ENCODE data around the gene PTGDS.

The PTGDS gene

DNA sequence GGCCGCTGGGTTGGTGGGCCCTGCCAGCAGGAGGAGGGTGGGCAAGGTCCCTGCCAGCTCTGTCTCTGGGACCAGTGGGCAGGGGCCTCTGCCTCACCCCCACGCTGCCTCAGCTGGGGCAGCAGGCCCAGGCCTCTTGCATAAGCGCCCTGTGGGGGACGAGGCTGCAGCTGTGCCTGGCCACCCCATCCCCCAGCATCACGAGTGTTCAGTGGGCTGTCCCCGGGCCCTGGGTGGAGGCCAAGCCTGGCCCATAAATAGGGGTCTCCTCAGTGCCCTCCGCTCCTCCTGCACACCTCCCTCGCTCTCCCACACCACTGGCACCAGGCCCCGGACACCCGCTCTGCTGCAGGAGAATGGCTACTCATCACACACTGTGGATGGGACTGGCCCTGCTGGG, at the start of gene PTGDS:
TSS of gene PTGDS (plus strand) at position 282 of the 400 bp plus-strand sequence. CDS start at position 357, 75 bp downstream.
- no peak for DNase-seq (ENCODE audit: low read depth)

DNA sequence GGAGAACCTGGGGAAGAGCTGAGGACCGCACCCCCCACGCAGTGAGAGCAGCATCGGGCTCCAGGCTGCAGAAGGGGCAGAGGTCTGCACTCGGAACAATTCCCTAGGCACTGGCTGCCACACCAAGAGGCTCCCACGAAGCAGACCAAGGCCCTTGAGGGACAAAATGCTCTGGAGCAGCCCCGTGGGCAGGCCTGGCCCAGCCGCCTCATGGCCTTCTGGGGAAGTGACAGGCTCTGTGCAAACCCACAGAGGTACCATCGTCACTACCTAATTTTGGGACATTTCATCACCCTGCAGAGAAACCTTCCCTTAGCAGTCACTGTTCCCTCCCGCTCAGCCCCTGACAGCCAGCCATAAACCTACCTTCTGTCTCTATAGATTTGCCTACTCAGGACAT, 48.7 kb upstream of the PTGDS start:
- no peak for DNase-seq (ENCODE audit: low read depth)

DNA sequence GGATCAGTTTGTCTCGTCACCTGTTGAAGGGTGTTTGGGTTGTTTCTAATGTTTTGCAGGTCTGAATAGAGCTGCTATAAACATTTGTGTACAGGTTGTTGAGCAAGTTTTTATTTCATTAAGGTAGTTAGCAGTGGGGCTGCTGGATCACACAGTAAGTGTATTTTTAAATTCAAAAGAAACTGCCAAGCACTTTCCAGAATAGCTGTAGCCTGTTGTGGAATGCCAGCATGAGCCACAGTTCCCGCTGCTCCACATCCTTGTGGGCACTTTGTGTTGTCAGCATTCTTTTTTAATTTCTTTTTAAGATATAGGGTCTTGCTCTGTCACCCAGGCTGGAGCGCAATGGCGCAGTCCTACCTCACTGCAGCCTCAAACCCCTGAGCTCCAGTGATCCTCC, 47.3 kb upstream of the PTGDS start:
- no peak for DNase-seq (ENCODE audit: low read depth)

DNA sequence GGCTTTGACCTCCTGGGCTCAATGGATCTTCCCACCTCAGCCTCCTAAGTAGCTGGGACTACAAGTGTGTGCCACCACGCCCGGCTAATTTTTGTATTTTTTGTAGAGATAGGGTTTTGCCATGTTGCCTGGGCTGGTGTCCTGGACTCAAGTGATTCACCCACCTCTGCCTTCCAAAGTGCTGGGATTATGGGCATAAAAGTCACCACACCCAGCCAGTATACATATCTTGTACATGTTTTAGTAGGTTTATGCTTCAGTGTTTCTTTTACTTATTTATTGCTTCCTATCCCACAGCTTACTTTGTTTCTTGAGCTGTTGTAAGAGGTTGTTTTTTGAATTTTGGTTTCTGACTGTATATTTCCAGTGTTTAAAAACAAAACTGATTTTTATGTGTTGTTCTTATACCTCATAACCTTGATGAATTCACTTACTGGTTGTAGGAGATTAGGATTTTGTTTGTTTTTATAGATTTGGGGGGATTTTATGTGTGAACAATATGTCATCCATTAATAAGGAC, 45.6 kb upstream of the PTGDS start:
- no peak for DNase-seq (ENCODE audit: low read depth)

DNA sequence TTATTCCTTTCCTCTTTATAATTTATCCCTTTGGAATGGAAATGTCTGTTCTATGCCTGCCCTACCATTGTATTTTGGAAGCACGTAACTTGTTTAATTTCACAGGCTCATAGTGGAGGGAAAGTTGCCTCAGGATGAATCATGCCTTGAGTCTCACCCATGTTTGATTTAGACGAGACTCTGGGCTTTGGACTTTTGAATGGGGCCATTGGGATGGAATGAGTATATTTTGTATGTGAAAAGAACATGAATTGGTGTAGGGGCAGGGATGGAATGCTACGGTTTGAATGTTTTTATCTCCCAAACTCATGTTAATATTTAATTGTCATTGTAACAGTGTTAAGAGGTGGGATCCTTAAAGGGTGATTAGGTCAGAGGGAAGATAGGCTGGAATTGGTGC, 43.0 kb upstream of the PTGDS start:
- no peak for DNase-seq (ENCODE audit: low read depth)

DNA sequence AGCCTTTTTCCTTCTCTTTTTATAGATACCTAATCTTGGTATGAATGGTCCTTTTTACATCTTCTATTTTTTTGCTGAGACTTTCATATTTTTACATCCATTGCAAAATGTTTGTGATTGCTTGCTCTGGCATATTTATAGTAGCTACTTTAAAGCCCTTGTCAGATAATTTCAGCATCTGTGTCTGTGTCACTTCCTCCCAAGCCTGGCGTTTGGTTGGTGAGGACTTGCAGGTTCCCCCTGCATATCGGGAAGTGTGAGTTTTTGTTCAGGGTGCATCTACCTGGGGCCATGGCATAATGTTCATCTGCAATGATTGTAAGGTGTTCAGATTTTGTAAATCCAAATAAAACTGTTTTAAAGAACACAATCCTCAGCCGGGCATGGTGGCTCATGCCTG, 41.7 kb upstream of the PTGDS start:
- DNase-seq (ENCODE audit: low read depth) = no peak

DNA sequence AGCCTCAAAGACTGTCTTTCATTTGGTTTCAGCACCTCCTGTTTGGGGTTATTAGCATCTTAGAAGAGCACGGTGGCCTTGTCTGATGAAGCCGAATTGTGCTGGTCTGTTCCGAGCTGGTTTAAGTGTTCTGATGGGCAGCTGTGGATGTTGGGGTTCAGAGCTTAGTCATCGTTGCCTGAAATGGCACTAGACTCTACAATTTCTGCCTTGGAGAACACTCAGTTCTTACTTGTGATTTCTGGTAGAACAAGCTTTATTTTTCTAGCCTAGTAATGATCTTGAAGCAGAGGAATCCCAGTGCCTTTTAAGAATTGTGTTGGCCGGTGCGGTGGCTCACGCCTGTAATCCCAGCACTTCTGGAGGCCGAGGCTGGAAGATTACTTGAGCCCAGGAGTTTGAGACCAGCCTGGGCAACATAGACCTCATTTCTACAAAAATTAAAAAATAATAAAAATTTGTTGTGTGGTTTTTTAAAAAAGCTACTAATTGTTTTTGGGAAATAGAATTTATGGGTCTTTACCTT, 40.6 kb upstream of the PTGDS start:
- DNase-seq (ENCODE audit: low read depth) = no peak

DNA sequence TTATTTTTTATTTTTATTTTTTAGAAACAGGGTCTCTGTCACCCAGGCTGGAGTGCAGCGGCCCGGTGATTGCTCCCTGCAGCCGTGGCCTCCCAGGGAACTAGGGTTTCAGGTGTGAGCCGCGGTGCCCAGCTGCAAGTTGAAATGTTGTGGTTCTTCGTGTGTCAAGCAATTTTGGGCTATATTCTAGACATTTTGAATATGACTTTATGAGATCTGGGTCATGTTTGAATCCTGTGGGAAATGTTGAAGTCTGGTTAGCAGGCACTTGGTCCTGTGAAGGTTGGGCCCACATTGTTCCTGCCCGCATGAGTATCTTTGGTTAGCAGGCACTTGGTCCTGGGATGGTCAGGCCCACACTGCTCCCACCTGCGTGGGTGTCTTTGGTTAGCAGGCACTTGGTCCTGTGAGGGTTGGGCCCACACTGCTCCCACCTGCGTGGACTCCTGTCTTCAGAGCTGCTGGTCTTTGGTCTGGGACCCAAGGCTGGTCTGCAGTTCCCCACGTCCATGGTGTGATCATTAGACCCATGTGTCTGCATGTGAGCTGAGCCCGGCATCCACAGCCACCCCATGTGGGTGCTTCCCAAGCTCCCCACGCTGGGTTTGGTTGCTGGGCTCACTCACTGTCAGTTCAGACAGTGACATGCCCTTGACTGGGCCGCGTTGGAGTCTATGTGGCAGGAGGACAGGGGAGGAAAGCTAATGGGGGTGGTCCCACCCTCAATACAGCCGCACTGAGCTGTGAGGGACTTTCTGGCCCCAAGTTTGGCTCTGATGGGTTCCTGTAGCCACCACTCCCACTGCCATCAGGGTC, 39.9 kb upstream of the PTGDS start:
- no peak for DNase-seq (ENCODE audit: low read depth)

DNA sequence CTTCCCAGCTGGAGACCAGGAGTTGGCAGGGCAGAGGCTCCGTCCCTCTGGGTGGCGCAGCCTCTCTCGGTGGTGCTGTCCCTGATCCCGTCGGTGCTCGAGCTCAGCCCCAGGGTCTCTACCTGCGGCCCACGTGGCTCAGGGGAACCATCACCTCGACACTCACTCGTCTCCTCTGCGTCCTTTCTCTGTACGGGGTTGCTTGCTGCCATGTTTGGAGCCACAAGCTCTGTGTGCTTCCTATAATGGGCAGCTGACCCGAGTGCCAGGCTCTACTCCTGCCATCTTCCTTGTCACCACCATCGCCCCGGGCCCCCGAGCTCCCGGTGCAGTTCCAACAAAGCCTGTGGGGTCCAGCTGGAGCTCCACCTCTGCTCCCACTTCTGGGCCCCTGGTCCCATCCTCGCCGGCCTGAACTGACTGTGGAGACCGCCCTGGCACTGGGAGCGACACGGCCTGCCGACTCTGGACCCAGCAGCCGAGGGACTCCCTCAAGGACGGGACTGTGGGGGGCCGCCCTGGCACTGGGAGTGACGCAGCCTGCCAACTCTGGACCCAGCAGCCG, 37.8 kb upstream of the PTGDS start:
- DNase-seq (ENCODE audit: low read depth) = no peak

DNA sequence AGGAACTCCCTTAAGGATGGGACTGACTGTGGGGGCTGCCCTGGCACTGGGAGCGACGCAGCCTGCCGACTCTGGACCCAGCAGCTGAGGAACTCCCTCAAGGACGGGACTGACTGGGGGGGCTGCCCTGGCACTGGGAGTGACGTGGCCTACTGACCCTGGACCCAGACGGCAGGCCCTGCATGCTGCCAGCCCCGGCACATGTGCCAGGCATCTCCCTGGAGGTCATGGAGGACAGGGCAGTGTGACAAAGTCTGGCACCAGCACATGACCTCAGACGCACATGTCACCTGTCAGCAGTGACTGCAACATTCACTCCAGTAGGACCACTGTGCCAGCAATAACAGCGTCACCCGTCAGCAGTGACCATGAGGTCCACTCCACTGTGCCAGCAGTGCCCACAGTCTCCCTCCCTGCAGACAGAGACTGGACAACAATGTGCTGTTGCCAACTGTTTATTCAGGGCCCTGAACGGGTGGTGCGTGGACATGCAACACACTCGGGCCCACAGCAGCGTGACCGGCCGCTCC, 37.2 kb upstream of the PTGDS start:
- DNase-seq (ENCODE audit: low read depth) = no peak

DNA sequence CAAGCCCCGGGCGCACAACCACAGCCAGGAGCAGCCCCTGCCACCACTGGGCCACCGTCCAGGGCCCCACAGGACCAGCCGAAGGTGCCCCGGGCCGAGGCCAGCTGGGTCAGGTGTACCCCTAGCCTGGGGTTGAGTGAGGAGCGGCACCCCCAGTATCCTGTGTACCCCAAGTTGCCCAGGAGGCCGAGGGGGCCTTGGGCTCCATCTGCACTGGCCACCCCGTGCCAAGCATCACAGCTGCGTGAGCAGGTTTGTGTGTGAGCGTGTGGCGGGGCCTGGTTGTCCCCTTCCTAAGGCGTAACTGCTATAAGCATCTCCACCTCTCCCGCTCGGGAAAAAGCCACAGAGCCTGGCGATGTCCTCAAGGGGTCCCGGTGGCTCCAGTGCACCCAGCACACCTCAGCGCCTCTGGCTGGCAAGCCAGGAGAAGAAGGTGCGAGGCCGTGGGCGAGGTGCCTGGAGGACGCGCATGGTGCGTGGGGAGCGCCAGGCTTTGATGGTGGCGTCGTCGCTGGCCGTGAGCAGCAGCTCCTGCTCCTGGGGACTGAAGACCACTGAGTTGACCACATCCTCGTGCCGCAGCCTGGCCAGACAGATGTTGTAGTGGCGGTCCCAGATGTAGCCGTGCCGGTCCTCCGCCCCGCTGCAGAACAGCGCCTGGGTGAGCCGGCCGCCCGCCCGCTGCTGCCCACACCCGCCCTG, 36.6 kb upstream of the PTGDS start:
- DNase-seq (ENCODE audit: low read depth) = no peak

DNA sequence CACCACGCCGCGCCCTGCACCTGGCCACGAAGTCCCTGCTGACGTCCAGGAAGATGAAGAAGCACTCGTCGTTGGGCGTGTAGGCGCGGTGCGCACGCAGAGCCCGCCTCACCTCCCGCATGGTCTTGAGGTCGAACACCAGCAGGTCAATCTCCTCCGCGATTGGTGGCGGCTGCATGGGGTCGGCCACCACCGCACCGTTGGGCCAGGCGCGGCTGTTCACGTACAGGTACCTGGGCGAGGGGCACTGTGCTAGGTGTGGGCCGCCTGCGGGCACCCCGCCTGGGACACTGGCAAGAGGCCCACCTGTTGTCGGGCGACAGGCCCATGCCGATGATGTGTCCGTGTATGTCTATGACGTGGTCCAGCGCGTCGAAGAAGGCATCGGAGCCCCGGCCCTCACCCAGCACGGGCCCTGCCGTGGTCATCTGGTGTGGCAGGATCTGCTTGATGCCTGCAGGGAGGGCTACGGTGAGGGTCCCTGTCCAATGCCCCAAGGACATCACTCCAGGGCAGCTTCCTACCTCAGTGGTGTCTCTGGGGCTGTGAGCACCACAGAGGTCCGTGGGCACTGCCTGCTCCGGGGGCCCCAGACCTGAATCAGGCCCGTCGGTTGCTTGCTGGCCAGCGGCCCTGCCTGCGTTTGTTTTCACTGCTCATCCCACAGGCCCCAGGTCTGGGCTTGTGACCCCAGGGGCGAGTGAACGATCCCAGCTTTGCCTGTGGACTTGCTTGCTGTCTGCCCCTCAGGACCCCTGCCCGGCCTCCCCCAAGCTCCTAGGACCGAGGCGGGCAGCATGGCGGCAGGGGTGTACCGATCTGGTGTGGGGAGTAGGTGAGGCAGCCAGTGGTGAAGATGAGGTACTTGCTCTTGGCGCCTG, 35.8 kb upstream of the PTGDS start:
- no peak for DNase-seq (ENCODE audit: low read depth)

DNA sequence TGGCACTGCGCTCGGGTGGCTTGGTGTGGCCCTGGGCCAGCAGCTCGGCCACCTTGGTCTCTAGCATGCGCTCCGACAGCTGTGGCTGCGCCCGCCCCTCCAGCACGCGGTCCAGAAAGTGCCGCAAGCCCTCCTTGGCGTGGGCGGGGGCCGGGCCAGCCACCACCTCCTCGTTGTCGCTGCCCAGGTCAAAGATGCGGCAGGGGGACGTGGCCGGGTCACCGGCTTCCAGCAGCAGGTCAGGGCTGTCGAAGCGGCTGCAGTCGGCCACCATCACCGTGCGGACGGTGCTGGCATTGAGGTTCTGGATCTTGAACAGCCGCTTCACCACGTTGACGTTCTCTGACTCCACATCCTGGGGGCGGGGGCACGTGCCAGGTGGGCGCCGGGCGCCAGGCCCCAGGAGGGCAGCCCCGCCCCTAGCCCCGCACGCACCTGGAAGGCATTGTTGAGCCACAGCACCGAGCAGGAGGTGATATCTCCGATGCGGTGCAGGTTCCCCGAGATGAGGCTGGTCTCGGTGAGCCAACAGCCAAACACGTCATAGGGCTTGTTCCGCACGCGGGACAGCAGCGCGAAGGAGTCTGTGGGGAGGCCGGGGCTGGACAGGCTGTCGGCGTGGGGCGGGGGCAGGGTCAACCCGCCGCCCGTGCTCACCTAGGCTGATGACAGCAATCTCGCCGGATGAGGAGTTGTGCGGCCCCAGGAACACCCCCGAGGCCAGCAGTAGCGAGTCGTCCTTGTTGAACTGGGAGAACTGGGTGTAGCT, 35.0 kb upstream of the PTGDS start:
- no peak for DNase-seq (ENCODE audit: low read depth)

DNA sequence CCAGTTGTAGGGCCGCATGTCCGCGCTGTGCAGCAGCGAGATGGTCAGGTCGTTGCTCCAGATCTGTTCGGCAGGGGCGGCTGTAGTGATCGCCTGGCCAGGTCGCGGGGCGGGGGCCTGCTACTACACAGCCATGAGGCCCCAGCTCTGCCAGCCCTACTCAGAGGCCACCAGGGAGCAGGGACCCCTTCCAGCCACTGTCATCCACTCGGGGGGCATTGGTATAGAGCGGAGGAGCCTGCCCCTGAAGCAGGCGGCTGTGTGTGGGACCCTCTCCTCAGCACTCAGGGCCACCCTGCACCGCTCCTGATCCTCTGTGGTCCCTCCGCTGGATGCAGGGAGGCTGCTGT, 34.4 kb upstream of the PTGDS start:
- no peak for DNase-seq (ENCODE audit: low read depth)

DNA sequence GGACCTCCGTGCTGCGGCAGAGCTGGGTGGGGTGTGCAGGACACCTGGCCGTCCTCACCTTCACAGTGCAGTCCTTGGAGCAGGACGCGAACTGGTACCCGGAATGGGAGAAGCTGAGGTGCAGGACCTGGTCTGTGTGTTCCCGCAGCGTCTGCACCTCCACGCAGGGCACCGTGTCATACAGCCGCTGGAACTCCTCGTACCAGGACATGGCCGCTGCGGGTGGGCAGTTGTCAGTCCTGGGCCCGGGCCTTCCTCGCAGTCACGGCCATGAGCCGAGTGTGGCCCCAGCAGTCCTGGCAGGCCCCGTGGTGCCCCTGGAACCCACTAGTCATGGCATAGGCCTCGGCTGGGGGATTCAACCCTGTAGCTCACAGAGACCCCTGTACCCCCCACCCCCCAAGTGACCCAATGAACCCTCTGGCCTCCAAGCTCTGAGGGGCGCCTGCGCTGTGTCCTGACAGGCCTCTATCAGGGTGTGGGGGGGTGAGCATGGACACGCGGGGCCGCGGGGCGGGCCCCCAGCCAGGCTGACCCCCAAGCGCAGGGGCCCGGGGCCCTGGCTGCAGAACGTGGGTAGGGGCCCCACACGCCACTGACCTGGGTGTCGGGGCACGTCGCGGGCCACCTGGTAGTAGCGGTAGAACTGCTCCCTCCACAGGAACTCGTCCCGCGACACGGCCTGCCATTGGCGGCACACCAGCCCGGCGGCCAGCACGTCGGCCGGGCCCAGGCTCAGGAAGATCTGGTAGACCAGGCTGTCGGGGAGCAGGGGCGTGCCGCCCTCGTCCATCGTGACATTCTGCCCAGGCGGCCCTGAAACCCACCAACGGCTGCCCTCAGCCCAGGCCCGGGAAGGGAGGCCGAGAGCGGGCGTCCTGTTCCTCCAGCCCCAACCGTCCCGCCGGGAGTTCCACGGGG, 33.8 kb upstream of the PTGDS start:
- no peak for DNase-seq (ENCODE audit: low read depth)

DNA sequence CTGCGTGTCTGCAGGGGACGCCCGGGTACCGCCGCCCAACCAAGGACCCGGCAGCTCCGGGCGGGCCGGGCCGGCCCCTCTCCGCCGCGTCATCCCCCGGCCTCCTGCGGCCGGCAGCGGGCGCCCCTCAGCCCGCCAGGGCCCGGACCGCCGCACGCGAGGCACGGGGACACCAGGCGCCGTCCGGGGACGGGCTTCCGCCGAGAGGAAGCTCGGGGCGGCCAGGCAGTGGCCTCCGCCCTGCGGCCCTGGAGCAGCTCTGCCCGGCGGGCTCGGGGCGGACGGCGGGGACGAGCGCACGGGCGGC, 33.1 kb upstream of the PTGDS start:
- DNase-seq (ENCODE audit: low read depth) = no peak

DNA sequence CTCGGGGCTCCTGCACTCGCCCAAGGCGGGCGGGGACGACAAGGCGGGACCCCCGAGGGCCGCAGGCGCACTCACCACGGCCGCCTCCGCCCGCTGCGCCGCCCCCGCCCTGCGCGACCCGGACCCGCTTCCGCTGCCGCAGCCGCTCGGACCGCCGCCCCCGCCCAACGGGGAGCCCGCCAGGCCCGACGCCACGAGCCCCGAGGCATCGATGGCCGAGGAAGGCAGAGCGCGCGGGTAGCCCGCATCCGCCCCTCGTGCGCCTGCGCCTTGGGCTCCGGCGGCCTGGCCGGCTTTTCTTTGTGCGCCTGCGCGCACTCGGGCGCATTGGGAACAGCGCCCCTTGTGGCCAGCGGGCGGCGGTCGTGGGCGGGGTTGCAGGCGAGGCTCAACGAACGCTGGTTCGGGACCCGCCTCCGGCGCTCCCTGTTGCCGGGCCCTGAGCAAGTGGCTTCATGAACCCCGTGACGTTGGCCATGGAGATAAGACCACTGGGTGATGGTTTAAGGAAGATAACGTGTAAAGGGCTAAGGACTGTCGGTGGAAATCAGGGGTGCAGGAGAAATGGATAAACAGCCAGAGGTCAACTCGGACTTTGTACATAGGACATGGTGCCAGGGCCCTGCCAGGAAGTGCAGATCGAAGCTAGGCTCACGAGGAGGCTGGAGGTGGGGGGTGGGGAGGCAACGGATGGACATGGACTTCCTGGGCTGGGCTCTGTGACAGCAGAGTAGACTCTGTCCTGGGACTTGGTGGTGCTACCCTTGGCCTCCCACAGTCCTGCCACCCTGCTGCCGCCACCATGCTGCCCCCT, 32.6 kb upstream of the PTGDS start, which contains the start of the genes C8G and FBXW5:
TSS of gene C8G (plus strand) at position 725 of the 814 bp plus-strand sequence. CDS start at position 803, 78 bp downstream.
TSS of gene FBXW5 (minus strand) at position 220 of the 814 bp plus-strand sequence. CDS start 655 bp downstream, outside the sequence.
- peak; percentile 94 for DNase-seq (ENCODE audit: low read depth)

DNA sequence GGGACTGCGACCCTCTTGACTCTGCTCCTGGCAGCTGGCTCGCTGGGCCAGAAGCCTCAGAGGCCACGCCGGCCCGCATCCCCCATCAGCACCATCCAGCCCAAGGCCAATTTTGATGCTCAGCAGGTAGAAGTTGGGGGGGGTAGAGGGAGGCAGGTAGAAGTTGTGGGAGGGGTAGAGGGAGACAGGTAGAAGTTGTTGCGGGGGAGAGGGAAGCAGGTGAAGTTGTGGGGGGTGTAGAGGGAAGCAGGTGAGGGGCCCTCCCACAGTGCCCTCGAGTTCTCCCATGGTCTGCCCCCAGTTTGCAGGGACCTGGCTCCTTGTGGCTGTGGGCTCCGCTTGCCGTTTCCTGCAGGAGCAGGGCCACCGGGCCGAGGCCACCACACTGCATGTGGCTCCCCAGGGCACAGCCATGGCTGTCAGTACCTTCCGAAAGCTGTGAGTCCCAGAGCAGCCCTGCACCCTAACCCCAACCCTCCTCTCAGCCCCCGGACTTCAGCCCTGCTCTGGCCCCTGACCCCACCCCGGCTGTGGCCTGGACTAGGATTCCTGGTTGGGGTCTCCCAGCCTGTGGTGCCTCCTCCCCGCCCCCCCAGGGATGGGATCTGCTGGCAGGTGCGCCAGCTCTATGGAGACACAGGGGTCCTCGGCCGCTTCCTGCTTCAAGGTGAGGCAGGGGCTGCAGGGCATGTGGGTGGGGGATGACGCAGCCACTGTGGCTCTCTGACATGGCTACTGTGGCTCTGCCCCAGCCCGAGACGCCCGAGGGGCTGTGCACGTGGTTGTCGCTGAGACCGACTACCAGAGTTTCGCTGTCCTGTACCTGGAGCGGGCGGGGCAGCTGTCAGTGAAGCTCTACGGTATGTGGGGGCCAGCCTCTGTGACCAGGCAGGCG, 31.7 kb upstream of the PTGDS start:
- DNase-seq (ENCODE audit: low read depth) = no peak
